BJ (cell line): Measurements from ENCODE around the gene ZNF425. TPM values are rescaled to one million over a fixed set of nuclear protein-coding genes. Genes with fewer than 3 reads are reported as not detected.

Source experiments
- CTCF ChIA-PET: fragments of 350-600 bp; formaldehyde crosslinking; extraction: SDS; loops from one replicate; lab custom pipeline; 2021; ENCODE audit warnings: antibody characterized with exemption, inconsistent platforms; lab: Yijun Ruan, JAX
- POLR2A ChIA-PET: fragments of 300-600 bp; sonication (Branson Sonifier 250); formaldehyde crosslinking; extraction: SDS; loops from one replicate; lab custom pipeline; 2021; ENCODE audit warnings: antibody characterized with exemption; lab: Charles Lee
- DNase-seq: peaks from one replicate; pipeline ENCODE4 v3.0.0-alpha.2; 2011; ENCODE audit warnings: low read depth
- H3K27me3 ChIP-seq: 2 replicates; pipeline ENCODE4 v1.6.0; 2011; ENCODE audit warnings: low read length; ENCODE audit not compliant: control insufficient read depth, insufficient read depth
- H3K36me3 ChIP-seq: 2 replicates; pipeline ENCODE4 v1.5.1; 2011; ENCODE audit warnings: low read length; ENCODE audit not compliant: control insufficient read depth, insufficient read depth
- H3K4me3 ChIP-seq: 2 replicates; pipeline ENCODE4 v1.5.1; 2011; ENCODE audit warnings: low read depth, mild to moderate bottlenecking, control low read depth, low read length
- CTCF ChIP-seq: IDR thresholded peaks from 2 replicates; pipeline ENCODE4 v1.5.1; 2011; ENCODE audit warnings: low read depth, mild to moderate bottlenecking, control low read depth, inconsistent platforms, low read length, moderate library complexity; ENCODE audit not compliant: insufficient read depth
- polyA plus RNA-seq: library from polyadenylated mRNA; depleted of rRNA; stranded (reverse); fragments of >200 nt; gene quantifications from 2 replicates; pipeline ENCODE4 v1.2.3, GENCODE V29; 2011

The ZNF425 gene
- polyA plus RNA-seq, 1 experiment, result 2.0 TPM

GRCh38 chr7:149166630-149167352 lies 40.7 kb upstream of the ZNF425 start:
- ChIA-PET POLR2A (no interaction called here), CTCF (interaction anchor here (1.2 to 1.5 kb wide), 3 partner anchors 19 to 40 kb away, joined by 3 to 6 read pairs (median 3); partner anchors contain the start of genes ZNF398 and ZNF425)
- no peak overlapping the region for H3K4me3 ChIP-seq
- TF ChIP-seq CTCF, result no peak
- no peak for DNase-seq
- peaks cover 9% of the 10 kb centered on the region for H3K36me3 ChIP-seq
- no peaks in the 10 kb centered on the region for H3K27me3 ChIP-seq

GRCh38 chr7:149166142-149166541 lies 40.0 kb upstream of the ZNF425 start:
- ChIA-PET CTCF (interaction anchor here (1.2 to 1.7 kb wide), 4 partner anchors 13 to 40 kb away, joined by 3 to 6 read pairs (median 4); partner anchors contain the start of genes ZNF398 and ZNF425), POLR2A (no interaction called here)
- Histone ChIP-seq H3K4me3 (no peak overlapping the region), H3K27me3 (no peaks in the 10 kb centered on the region), H3K36me3 (peaks cover 9% of the 10 kb centered on the region)
- no peak for TF ChIP-seq CTCF
- no peak for DNase-seq

- ChIA-PET CTCF (interaction anchor here (0.6 to 1.7 kb wide), 4 partner anchors 12 to 57 kb away, joined by 3 to 6 read pairs (median 4); partner anchors contain the start of gene ZNF398), POLR2A (interaction anchor here (0.6 to 0.7 kb wide), 2 partner anchors 9 to 10 kb away, joined by 3 to 6 read pairs; no protein-coding TSS in a partner anchor)
- Histone ChIP-seq H3K27me3 (no peaks in the 10 kb centered on the region), H3K36me3 (no peaks in the 10 kb centered on the region; the same call in none of the 2 replicates), H3K4me3 (no peak overlapping the region)
- no peak for TF ChIP-seq CTCF
- no peak for DNase-seq
These were observed 35.2 kb upstream of the ZNF425 start for GRCh38 chr7:149161241-149161848.

- Histone ChIP-seq H3K36me3 (peaks cover 8% of the 10 kb centered on the region), H3K27me3 (no peaks in the 10 kb centered on the region), H3K4me3 (no peak overlapping the region)
- ChIA-PET POLR2A (no interaction called here), CTCF (no interaction called here)
- DNase-seq, result no peak
- TF ChIP-seq CTCF, result no peak
These were observed 30.8 kb upstream of the ZNF425 start for GRCh38 chr7:149156898-149157297.

GRCh38 chr7:149154056-149154455 lies 27.9 kb upstream of the ZNF425 start:
- POLR2A ChIA-PET, result no interaction called here
- no peak for TF ChIP-seq CTCF
- CTCF ChIA-PET, result interaction anchor here (1.4 kb wide), 1 partner anchor 11 kb away, joined by 4 read pairs; no protein-coding TSS in a partner anchor
- no peak overlapping the region for H3K4me3 ChIP-seq
- peaks cover 8% of the 10 kb centered on the region for H3K36me3 ChIP-seq
- no peak for DNase-seq
- no peaks in the 10 kb centered on the region for H3K27me3 ChIP-seq
